ENCODE measurements around the gene RRP1.

The RRP1 gene

DNA sequence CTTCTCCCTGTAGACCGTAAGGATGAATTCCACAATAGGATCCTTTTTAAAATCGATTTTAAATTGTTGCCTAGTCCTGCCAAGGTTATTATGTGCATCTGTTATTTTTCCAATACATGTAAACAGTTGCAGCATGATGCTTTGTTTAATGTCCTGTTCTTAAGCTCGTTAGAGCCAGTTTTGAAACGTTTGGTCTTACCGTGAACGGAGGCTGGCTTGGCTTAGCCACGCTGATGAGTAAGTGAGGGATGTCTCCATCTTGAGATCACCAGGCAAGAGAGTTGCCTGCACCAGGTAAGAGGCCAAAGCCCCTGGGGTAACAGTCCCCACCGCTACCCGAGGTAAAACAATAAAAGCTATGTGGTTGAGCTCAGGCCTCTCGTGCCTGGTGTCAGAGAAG, 30.6 kb upstream of the RRP1 start:
- no peak for DNase-seq (ENCODE audit: low spot score)

DNA sequence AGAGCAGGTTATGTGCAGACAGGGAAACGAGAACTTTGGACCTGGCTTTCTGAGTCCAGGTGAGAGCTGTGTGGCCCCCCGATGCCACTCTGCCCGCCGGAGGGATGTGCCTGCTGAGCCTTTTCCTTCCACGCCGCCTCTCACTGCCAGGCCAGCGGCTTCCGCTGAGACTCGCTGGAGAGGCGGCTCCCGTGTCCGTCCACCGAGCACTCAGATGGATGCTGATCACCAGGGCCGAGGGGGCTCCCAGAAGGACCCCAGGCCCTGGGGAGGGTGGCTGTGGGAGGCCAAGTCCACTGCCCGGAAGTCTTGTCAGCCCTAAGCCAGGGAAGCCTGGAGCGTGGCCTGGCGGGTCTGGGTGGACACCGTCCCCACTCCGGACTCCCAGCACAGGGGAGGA, 29.7 kb upstream of the RRP1 start:
- no peak for DNase-seq (ENCODE audit: low spot score)

DNA sequence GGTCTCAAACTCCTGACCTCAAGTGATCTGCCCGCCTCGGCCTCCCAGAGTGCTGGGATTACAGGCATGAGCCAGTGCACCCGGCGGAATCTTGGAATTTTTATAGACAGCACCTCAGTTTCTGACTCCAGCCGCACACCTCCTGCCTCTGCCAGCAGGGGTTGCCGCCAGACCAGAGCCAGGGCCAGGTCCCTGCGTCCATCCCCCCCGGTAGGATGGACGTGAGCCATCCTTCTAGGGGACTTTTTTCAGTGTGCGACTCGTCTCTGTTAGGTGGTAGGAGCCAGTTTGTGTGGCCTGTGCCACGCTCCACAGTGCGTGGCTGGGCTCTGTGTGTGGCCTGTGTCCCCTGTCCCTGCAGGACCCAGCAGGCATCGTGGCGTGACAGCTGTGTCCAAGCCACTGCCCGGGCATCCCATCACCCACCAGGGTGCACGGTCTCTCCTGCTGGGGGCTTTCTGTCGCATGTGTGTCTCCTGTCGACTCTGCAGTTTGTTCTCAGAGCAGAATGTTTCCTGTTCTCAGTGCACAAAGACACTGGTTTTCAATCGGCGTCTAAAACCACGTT, 28.9 kb upstream of the RRP1 start:
- no peak for DNase-seq (ENCODE audit: low spot score)

DNA sequence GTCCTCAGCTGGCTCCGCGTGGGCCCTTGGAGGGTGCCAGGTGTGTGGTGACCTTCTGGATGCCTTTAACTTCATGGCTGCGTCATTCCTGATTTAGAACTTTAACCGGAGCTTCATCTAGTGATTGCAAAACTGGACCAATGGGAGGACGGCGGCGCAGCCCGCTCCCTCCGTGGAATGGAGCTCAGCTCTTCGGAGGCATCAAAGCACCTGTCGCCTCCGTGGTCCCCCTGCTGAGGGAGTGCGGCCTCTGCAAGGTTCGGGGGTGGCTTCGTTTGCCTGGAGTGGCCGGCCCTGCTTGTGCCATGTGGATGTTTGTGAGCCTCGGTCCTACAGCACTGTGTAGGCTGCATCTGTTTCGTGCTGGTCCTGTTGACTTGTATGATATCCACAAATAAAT, 27.5 kb upstream of the RRP1 start:
- no peak for DNase-seq (ENCODE audit: low spot score)

DNA sequence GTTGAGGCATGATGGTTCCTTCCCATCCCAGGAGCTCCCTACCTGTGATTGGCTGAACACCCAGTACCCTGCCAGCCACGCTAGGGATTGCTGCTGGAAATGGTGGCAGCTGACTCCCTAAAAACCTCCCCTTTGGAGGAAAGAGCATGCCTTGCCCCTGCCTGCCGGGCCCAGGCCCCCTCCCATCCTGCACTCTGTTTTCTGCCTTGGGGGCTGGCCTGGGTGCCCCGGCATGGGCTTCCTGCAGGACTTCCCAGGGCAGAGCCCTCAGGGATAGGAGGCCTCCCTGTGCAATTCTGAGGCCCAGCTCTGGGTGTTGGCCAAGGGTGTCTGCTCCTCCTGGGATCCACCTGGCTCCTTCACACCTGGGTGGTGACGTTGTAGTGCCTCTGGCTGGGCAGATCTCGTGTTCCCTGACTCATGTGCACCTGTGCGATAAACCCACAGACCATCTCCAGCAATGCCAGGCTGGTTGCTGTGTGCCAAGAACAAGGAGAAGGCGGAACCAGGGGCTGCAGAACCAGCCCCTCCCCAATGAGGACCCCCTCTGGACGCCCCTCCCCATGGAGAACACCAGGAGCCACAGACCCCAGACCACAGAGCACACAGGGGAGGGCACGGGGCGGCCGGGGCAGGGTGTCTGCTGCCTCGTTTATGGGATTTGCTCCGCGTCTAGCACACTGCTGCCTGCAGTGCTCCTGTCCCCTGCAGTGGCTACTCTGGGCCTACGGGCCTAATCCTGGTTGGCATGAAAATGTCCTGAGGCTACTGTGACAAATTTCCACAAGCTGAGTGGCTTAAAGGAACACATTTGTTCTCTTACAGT, 26.9 kb upstream of the RRP1 start:
- DNase-seq (ENCODE audit: low spot score), result no peak

DNA sequence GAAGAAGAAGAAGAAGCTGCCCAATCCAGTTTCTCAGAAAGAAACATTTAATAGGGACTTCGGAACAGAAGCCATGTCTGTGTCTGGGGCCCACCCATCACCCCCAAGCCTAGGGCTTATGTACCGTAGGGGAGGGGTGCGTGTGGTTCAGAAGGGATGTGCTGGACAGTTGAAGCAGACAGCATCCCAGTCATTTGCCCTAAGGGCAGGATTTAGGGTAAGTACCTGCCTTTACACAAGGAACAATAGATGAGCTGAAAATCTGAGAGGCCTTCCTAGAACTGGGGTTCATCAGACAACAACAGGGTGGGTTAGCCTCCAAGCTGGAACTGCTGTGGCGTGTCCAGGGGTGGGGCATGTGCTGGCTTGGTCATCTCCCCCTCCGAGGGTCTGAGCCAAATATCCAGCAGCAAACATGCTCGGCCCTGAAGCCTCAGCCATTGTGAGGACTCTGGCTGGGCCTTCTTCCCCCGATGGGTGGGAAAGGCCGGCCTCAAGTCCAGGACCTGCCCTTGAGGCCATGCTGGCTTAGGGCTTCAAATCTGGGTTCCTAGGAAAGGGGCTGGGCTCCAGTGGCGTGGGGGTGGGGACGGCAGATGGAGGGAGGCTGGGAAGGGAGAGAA, 25.4 kb upstream of the RRP1 start:
- DNase-seq (ENCODE audit: low spot score), result no peak

DNA sequence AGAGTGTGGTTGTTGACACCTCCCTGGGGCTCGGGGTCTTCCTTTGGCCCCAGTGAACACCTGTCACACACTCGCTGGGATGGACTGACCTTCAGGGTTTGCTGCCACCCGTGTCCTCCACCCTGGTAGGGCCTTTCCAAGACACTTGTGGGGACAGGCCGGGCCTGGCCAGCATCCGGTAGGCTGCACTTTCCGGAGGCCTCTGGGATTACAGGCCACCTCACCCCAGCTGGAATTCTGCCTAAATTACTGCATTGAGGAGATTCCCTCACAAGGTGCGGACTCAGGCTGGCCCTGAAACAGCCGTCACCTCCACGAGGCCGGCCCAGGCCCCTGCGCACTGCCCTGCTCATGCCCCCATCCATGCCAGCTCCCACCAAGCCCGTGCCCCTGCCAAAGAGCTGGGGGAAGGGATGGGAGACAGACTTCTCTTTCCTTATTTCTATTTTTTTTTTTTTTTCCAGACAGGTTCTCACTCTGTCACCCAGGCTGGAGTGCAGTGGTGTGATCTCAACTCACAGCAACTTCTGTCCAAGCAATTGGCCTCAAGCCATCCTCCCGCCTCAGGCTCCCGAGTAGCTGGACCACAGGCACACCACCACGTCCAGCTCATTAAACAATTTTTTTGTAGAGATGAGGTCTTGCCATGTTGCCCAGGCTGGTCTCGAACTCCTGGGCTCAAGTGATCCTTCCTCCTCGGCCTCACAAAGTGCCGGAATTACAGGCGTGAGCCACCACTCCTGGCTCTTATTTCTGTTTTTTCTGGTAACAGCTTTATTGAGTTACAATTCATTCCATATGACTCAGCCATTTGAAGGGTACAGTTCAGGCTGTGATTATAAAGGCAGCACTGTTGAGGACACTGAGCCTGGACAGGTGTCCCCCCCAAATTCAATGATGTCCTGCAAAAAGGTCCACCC, 24.5 kb upstream of the RRP1 start:
- no peak for DNase-seq (ENCODE audit: low spot score)

DNA sequence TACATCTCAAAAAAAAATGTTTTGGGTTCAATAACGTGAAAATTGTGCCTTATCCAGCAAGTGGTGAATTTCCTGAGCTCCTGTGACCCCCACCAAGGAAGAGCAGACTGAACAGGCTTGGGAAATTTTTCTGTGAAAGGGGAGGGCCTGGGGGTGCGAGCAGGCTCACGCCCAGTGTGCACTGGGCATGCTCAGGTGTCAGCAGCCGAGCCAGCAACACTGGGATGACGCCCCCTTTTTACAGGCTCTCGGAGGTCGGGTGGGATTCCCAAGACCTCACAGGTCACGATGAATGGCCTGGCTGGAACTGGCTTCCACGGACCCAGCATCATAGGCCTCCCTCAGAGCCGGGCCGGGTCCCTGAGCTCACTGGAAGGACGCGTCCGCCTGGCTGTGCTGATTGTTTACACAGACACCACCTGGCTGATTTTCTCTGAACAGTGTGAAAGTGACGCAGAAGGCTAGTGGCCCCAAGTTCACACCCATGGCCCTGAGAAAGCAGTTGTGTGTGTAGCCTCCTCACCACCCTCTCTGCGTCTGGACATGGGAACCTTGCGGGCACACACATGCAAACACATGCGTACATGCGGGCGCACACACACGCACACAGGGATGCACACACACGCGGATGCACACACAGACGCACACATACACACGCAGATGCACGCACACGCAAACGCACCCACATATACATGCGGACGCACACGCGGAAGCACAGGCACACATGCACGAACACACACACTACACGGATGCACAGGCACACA, 22.5 kb upstream of the RRP1 start:
- no peak for DNase-seq (ENCODE audit: low spot score)

DNA sequence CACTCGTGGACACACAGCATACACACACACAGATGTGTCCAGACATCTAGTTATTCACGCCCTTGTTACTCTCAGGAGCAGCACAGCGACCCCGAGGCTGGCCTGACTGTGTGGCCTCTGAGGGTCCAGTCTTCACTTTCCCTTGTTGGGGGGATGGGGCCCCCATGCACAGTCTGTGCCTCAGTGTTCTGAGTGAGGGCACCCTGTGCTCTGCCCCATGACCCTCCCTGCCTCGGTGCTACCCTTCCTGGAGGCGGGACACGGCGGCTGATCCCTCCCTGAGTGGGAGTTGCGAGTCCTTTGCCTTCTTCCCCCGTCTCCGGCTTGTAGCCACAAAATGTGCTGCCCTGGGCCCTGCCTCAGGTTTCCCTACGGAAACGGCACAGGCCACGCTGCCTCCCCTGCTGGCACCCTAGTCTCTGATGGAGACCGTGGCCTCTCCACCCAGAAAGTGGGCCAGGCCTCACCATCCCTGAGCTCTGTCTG, 21.8 kb upstream of the RRP1 start:
- DNase-seq (ENCODE audit: low spot score), result no peak

DNA sequence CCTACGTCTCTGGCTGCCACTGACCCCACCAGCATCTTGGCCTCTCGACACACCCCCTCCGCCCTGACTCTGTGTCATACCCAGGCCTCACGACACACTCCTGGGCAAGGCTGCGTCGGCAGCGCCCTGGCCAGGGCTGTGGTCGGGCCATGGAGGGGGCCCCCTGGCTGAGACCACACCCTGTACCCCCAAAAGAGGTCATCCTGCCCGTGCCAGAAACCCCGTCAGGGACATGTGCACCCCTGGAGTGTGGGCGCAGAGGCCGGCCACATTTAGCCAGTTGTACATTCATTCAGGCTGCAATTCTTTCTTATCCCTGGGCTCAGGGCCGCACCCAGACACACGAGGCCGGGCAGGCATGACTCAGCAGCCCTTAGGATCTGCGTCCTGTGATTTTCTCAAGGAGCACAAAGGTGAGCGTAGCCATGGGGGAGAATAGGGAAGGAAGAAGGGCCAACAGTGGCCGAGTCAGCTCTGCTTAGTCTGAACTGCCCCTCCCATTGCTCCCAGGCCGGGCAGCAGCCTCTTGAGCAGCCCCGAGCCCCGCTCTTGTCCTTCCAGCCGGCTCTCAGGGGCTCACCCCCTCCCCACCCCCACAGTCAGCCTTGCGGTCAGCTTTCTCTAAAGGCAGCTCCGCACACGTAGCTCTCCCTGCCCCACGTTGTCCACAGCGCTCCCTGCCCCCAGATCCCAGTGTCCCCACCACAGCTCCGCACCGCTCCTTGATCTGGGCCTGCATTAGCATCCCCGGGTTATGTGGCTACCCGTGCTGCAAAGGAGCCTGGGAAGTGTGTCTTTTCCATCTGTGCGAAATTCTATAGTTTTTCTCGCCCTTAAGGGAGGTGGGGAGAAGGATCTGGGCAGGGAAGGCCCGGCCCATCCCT, 21.2 kb upstream of the RRP1 start:
- DNase-seq (ENCODE audit: low spot score), result peak; percentile 77

DNA sequence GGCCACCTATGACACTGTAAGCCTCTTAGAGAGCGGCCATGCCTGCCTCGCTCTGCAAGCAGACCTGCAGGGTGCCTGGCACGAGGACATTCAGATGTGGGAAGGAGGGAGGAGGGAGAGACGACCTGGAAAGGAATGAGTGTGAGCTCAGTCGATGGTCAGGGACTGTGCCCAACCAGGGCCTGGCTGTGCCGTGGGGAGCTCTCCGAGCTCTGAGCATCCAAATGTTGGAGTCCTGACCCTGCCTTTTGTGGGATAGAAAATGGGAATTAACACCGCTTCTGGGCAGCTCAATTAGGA, 20.6 kb upstream of the RRP1 start:
- DNase-seq (ENCODE audit: low spot score), result no peak

DNA sequence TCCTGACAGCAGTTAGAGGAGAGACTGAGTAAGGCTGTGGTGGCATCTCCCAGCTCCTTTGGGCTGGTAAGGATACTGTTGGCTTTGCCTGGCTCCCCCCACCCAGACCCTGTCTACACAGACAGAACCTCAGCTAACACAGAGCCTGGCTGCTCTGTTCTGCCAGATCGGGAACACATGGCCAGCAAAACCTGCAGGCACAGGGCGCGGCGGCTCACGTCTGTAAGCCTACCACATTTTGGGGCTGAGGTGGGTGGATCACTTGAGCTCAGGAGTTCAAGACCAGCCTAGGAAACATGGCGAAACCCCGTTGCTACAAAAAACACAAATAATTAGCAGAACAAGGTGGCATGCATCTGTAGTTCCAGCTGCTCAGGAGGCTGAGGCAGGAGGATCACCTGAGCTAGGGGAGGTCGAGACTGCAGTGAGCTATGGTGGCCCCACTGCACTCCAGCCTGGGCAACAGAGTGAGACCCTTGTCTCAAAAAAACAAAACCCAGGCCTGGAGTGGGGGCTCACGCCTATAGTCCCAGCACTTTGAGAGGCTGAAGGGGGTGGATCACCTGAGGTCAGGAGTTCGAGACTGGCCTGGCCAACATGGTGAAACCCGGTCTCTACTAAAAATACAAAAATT, 19.9 kb upstream of the RRP1 start:
- DNase-seq (ENCODE audit: low spot score), result no peak

DNA sequence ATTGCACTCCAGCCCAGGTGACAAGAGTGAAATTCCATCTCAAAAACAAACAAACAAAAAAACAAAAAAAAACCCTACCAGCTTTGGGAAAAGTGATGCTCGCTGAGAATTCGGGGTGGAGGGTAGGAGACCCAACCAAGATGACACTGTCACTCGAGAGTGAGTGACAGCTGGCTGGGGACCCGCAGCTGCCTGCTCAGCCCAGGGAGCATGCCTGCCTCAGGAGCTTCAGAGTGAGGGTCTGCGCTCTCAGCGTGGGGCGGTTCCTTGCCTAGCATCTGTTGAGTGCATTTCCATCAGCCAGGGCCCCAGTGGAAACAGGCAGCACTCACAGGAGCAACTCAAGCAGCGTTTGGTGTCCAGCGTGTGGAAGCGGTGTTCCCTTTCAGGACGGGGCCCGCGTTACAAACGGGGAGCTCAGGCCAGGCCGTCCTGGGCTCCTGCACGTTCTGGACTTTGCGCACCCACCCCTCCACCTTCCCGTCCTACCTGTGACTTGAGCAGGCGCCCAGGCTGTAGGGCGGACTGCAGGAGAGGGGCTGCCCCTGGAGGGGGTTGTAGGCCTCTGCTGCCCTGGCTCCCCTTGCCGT, 19.2 kb upstream of the RRP1 start:
- DNase-seq (ENCODE audit: low spot score), result no peak

DNA sequence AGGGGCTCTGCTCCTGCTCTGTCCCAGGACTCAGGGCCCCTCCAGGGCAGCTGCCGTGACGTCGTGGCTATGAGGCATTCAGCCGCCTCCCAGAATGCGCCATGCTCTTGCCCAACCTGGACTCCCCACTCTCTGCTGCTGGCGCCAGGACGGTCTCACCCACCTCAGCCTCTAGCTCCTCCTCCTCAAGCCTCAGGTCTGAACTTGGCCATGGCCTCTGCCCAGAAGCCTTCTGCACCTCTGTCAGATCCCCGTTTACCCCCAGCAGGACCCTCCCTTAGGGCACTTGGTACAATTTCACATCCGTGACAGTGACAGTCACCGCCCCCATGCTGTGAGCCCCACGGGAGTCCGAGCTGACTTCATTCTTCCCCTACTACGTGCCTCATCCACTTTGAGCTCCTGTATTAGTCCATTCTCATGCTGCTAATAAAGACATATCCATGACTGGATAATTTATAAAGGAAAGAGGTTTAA, 18.1 kb upstream of the RRP1 start:
- DNase-seq (ENCODE audit: low spot score), result no peak

DNA sequence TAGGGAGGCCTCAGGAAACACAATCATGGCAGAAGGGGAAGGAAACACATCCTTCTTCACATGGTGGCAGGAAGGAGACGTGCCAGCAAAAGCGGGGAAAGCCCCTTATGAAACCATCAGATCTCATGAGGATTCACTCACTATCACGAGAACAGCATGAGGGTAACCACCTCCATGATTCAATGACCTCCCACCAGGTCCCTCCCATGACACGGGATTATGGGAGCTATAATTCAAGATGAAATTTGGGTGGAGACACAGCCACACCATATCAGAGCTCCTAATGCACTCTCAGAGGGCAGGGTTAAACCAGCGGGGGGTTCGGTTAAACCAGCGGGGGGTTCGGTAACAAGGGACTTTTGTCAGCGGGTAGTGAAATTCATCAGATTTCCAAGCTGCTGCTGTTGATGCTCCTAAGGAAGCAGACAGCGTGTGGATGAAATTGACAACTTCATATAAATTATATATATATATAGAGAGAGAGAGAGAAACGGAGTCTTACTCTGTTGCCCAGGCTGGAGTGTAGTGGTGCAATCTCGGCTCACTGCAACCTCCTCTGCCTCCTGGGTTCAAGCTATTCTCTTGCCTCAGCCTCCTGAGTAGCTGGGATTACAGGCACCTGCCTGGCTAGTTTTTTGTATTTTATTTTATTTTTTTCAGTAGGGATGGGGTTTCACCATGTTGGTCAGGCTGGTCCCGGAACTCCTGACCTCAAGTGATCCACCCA, 17.5 kb upstream of the RRP1 start:
- no peak for DNase-seq (ENCODE audit: low spot score)

DNA sequence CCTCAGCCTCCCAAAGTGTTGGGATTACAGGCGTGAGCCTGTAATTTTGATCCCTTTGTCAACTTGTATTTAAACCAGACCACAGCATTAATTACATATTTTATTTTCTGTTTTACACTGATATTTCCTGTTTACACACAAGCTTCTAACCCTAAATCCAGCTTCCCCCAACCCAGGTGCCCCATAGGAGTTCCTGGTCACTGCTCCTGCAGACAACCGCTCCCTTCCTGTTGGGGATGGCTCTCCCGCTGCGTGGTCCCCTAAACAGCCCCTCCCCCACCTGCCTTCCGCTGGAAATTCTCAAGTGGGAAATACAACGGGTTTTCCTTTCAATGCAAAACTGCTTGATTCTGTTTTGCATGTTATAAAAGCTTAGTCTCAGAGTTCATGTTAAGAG, 17.0 kb upstream of the RRP1 start:
- no peak for DNase-seq (ENCODE audit: low spot score)

DNA sequence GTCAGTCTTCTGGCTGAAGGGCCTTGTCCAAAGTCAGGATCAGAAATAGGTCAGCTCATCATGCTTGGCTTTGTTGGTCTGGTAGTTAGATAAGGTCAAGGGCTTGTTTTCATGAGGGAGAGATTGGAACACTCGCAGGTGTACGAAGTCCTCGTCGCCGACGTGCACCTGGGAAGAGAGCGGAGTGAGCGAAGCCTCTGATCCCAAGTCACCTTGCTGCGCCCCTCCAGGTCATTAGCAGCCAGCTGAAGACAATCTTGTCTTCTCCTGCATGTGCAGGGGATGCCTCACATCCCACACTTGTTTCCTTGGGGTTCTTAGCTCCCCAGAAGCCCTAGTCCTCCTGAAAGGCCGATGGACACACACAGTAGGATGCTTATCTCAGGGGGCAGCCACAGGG, 15.2 kb upstream of the RRP1 start:
- no peak for DNase-seq (ENCODE audit: low spot score)

DNA sequence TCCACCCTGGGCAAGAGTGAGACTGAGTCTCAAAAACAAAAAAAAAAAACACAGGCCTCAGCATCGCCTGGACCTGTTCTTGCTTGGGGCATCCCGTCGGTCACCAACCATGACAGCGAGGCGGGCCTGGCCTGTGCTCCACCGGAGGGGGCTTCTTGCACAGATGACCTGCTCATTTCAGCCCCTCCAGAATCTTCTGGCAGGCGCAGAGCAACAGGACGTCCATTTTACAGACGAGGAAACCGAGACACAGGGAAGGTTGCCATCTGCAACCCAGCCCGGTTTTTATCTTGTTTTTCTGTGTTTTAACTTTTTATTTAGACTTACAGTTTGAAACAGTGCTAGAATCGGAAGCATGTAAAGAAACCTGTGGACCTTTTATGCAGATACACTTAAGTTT, 14.2 kb upstream of the RRP1 start:
- no peak for DNase-seq (ENCODE audit: low spot score)

DNA sequence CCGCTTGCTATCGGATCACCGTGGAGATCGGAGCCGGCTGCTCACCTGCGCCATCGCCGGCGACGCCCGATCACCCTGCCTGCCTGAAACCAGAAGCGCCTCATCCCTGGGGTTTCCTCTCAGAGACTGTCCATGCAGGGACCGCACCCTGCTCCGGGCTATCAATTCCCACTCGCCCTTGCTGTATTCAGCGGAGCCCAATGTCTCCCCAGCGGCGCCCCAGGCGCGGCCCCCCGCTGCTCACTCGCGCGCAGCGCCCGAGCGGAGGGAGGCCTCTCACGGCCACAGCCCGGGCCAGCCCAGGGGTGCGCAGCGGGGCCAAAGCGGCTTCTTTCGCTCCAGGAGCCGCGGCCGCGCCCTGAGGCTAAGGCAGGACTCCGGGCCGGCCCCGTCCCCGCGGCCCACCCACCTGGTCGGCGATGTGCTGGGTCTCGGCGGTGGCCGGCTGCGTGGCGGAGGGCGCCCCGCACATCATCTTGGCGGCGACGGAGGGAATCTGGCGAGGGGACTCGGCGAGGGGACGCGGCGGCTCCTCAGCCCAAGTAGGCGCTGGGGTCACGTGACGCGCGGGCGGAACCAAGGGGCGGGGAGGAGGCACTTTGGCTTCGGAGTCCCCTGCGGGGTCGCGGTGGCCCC, 13.5 kb upstream of the RRP1 start, which contains the start of gene CSTB:
Gene CSTB, minus strand, starts transcription at position 514 of the 636 bp plus-strand sequence. Its CDS starts 39 bp downstream, at position 475.
- DNase-seq (ENCODE audit: low spot score), result peak; percentile 90
